ENCODE data around the gene RPS3A.
"Not testable (repeated sequence)": the region's sequence is repeated elsewhere in the genome, so short reads cannot be mapped to it uniquely, and the experiment has no call there.

RPS3A gene

DNA sequence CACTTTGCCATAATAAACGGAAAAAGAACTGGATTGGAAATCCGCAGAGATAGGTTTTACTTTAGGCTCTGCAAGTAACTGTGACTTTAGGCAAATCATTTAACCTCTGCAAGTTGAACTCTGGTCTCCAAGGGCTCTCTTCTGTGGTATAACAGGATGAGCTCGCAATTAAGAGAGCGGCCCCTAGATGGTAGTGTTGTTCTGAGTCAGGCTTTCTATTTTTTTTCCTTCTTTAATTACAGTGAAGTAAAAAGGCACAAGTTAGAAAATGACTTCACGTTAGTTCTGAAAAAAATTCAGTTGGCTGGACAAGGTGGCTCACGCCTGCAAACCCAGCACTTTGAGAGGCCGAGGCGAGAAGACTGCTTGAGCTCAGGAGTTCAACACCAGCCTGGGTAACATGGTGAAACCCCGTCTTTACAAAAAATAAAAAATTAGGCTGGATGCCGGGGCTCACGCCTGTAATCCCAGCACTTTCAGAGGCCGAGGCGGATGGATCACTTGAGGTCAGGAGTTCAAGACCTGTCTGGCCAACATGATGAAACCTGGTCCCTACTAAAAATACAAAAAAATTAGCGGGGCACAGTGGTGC is 18.0 kb downstream of the RPS3A start:
- peak; percentile 57 for DNase-seq

DNA sequence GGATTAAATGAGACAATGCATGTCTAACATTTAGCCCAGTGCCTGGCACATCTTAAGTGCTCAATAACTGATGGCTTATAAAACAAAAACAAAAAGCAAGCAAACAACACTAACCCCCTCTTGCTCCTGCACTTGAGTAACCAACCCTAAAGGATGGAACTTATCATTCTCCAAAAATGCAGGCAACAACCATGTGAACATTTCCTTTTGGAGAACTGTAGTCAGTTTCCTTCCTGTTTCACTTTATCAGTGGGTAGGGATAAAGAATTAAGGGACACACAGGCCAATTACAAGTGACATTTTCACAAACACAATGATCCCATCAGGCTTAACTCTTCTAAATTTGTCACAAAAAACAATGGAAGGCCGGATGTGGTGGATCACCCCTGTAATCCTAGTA is 30.4 kb downstream of the RPS3A start:
- DNase-seq: no peak

DNA sequence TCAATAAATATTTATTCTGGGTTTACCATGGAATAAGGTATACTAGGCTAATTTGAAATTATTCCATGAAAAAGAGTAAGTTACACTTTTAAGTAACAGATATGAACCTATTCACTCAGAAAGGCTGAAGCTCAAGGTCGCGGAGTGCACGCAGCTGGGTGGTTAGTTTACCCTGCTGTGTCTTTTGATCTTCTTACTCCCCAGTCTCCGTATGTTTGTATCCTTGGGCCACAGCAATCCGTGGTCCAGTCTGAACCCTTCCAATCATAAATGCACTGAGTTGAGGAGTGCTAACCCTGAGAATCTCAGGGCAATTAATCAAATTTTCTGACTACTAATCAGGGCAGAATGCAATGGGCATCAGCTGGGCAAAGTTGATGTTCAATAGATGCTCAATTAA is 33.9 kb downstream of the RPS3A start:
- no peak for DNase-seq

DNA sequence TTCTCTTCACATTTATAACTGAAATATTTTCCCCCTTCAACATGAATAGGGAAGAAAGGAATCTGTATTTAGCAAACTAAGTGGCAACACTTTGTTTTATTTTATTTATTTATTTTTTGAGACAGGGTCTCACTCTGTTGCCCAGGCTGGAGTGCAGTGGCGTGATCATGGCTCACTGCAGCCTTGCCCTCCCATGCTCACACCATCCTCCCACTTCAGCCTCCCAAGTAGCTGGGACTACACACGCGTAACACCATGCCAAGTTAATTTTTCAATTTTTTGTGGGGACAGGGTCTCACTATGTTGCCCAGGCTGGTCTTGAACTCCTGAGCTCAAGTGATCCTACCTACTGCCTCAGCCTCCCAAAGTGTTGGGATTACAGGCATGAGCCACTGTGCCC is 36.6 kb downstream of the RPS3A start:
- DNase-seq: not testable (repeated sequence)

DNA sequence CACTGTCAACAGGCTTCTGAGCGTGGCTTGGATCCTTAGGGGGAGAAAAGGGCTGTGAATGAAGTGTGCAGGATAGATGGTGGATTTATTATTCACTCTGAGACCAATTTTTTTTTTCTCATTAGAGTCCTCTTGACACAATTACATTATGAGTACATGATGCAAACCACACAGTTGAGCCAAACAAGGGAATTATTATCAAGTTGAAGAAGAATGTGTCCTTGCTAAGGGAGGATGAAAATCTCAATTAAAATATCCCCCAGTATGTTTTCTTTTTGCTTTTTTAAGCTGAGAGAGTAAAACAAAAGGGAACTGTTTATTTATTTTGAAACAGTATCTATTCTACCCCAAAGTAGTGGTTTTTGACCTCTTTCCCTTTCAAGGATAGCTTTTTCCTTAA is 40.4 kb downstream of the RPS3A start:
- DNase-seq: no peak

DNA sequence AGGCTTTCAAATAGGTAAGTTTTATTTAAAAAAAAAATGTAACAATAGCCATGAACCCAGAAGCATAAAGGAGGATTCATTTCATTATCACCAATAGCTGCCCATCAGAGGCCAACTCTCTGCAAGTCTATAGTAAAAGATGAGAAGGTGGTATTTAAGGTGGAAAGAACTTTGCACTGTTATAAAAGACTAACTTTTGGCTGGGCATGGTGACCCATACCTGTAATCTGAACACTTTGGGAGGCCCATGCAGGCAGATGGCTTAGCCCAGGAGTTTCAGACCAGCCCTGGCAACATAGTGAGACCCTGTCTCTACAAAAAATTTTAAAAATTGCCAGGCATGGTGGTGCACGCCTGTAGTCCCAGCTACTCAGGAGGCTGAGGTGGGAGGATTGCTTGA is 43.3 kb downstream of the RPS3A start:
- DNase-seq: no peak

DNA sequence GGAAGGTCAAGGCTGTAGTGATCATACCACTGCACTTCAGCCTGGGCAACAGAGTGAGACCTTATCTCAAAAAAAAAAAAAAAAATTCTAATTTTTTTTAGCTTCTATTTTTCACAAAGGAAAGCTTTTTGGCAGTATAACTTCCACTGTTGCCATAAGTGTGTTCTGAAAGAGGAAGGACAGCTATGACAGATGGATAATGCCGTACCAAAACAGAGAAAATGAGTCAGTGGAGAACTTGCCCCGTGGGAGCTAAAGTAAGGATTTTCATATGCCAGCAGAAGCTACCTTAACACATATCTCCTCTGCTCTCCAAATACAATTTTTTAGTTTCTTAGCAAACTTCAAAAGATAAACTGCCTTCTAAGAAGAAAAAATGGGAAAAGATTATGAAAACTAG is 43.7 kb downstream of the RPS3A start:
- no peak for DNase-seq

DNA sequence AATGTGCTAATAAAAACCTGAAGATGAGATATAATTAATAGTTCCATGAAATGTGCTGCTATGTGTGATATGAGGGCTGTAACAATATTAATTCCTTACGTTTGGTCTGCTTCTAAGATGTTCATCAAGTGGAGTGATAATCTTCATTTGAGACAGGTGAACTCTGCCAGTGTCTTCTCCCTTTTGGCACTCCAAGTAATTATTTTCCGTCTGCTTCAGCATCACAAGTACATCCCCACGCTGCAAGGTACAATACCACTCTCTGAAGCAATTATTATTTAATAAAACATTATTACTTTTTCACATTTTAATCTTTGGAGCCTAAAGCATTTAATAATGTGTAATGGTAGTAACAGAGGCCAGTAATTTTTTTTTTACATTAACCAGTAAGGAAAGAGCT is 44.4 kb downstream of the RPS3A start:
- no peak for DNase-seq

DNA sequence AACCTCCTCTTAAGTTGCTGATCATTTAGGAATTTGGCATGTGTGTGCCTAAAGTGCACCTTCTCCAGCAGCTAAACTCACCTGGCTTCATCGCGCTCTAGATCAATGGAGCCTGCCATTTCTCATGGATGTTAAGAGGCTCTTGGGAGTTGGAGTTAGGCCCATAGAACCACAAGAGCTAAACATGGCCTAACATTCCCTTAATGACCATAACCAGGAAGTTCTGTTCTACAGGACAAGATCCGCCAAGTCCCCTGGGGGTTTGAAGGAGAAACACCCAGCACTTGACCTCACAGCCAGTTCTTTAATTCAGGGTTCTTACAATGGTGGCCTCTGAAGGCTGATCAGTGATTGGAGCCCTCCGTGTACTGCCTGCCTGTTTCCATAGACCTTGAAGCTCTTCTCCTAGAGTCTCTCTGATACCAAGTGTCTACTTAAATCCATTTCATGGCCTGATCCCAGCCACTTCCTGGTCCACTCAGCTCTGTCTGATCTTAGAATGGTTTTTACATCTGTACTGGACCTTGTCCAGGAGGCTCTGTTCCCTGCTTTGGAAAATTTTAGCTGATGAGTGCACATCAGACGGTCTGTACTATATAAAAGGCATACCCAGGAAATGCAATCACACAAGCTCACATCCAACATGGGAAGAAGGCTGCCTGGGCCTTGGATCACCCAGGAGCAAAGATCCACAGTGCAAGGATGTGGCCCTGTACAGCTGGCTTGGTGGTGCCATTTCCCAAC is 45.1 kb downstream of the RPS3A start:
- no peak for DNase-seq

DNA sequence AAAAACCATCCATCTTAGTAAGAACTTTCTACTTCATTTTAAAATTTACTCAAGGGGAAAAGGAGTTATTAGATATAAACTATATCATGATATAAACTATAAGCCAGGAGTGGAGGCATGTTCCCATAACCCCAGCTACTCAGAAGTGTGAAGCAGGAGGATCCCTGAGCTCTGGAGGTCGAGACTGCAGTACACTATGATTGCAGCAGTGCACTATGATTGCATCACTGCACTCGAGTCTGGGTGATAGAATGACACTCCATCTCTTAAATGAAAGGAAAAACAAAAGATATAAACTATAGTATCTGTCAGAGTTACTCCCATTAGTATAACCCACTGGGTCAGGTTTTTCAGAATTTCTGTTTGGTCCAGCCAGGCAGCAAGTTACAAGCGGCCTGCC is 47.6 kb downstream of the RPS3A start:
- DNase-seq: no peak

DNA sequence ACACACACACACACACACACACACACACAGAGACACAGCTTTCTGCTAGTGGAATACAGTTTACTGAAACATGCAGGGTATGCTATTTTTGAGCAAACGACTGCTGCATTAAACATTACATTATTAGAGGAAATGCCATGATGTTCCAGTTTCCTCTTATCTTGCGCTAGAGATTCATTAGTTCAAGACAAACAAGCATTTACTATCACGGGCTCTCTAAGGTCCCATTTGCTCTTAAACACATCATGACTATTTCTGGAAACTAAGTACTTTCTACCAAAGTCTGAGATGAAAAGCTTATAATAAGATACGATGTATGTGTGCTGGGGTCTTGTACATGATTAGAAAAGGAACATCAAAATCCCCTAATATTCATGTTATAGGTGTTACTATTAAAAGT is 48.8 kb downstream of the RPS3A start:
- DNase-seq: no peak

DNA sequence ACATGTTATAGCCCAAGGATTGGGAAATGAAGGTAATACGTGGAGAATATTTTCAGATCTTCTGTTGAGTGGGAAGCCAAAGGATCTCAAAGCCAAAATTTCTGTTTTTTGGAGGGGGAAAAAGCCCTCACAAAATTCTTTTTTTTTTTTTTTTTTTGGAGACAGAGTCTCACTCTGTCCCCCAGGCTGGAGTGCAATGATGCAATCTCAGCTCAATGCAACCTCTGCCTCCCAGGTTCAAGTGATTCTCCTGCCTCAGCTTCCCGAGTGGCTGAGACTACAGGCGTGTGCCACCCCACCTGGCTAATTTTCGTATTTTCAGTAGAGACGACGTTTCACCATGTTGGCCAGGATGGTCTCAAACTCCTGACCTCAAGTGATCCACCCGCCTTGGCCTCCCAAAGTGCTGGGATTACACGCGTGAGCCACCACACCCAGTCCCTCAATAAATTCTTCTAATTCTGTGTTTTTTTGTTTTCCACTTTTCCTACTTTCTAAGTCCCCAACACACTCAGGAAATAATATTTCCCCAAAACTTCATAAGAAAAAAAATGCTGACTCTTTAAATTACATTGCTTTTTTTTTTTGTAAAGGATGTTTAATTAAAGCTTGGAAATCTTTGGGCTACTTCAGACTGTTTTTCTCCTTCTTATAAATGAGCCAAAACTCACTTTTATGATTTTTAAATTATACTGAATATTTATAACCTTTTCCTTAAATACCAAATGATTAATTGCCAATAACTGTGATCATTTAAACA is 51.6 kb downstream of the RPS3A start:
- DNase-seq: no peak

DNA sequence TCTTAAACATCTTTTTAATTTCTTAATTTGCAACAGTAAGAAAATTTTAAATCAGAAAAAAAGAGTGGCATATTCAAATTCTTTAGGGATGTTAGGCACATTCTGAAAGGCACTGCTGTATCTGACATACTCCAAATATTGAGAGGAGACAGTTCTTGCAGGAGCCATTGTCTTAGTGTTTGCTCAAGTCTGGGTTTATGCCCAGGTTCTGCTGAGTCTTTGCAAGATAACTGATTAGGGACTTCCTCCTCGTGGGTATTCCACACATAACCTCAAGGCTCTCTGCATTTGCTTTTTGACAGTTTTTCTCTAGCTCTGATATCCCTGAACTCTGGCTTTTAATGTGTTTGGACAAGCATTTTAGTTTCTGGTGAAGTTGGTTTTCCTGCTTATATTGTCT is 52.6 kb downstream of the RPS3A start:
- DNase-seq: peak; percentile 4

DNA sequence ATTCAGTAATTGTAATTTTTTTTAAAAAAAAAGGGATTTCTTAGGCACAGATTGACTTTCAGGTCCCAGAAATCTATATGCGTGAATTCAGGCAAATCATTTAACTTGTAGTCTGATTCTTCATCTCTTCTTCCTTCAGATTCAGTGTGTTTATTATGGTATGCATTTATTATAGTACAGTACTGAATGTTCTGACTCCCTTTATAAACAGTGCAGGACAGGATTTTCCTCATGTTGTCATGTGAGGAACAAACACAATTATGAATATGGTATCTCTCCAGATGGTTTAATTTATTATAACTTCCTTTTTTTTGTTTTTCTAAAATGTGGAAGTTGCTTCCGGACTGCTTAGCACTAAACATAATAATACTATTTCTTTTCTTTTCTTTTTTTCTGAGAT is 54.2 kb downstream of the RPS3A start:
- no peak for DNase-seq
